ENCODE measurements around the gene CDC16. TPM values are rescaled to one million over a fixed set of nuclear protein-coding genes. Genes with fewer than 3 reads are reported as not detected.

The CDC16 gene
- total RNA-seq, 1 donor from 2014 or later = 73.7 TPM

DNA sequence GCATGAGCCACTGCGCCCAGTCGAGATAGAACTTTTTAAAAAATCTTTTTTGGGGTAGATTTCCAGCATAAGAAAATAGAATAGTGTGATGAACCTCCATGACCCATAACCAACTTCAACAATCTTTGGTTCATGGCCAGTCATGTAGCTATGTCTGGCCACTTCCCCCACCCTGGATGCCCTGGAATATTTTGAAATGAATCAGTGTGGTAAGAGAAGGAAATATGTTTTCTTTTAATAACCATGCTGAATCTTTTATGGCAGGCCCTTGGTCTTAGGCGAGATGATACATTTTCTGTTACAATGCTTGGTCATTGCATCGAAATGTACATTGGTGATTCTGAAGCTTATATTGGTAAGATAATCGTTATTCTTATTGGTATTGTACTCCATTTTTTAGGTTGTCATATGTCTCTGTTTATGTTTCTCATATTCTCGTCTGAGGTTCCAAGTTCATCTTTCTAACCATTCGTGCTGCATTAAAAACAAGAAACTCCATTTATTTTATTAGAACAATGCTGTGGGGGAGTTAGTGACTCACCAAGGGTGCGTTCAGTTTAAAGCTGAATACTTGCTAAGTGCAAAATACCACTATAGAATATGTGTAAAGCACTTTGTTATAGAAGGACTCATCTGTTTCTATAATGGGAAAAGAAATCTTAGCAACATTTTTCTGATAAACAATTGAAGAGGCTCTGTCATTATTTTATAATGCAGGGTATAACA lies 30.4 kb downstream of the CDC16 start:
- DNase-seq (ENCODE audit: extremely low spot score, unreplicated experiment) = no peak
- peak overlapping the region; percentile 87 for H3K27ac Mint-ChIP-seq (ENCODE audit: unreplicated experiment)
- no peaks in the 10 kb centered on the region for H3K9me3 Mint-ChIP-seq (ENCODE audit: unreplicated experiment)
- no peaks in the 10 kb centered on the region for H3K27me3 Mint-ChIP-seq (ENCODE audit: unreplicated experiment)
- TF ChIP-seq, protein P1, sequence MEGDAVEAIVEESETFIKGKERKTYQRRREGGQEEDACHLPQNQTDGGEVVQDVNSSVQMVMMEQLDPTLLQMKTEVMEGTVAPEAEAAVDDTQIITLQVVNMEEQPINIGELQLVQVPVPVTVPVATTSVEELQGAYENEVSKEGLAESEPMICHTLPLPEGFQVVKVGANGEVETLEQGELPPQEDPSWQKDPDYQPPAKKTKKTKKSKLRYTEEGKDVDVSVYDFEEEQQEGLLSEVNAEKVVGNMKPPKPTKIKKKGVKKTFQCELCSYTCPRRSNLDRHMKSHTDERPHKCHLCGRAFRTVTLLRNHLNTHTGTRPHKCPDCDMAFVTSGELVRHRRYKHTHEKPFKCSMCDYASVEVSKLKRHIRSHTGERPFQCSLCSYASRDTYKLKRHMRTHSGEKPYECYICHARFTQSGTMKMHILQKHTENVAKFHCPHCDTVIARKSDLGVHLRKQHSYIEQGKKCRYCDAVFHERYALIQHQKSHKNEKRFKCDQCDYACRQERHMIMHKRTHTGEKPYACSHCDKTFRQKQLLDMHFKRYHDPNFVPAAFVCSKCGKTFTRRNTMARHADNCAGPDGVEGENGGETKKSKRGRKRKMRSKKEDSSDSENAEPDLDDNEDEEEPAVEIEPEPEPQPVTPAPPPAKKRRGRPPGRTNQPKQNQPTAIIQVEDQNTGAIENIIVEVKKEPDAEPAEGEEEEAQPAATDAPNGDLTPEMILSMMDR (IDR thresholded peaks at IDR 0.05) = no peak
- H3K4me3 Mint-ChIP-seq (ENCODE audit: unreplicated experiment) = peak overlapping the region; percentile 22
- H3K36me3 Mint-ChIP-seq (ENCODE audit: unreplicated experiment) = peaks cover 62% of the 10 kb centered on the region
- H3K4me1 Mint-ChIP-seq (ENCODE audit: unreplicated experiment) = peaks cover 28% of the 10 kb centered on the region

DNA sequence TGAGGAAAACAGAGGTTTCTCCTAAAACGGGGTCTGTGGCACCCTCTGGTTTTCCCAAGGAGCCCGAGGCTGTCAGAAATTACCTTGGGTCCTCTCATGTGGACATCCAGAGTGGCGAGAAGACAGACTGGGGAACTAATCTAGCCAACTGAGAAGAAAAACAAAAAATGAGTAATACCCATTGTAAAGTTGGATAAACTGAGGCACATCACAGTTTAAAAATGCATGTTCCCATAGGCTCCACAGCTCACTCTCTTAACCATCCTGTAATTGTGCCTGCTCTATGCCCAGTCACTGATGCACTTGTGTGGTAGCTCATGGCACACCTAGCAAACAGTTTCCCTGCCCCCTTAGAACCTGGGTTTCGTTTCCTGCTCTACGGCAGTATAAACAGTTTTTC lies 31.5 kb downstream of the CDC16 start:
- no peak for DNase-seq (ENCODE audit: extremely low spot score, unreplicated experiment)
- no peaks in the 10 kb centered on the region for H3K27me3 Mint-ChIP-seq (ENCODE audit: unreplicated experiment)
- H3K4me3 Mint-ChIP-seq (ENCODE audit: unreplicated experiment) = no peak overlapping the region
- peak overlapping the region; percentile 23 for H3K27ac Mint-ChIP-seq (ENCODE audit: unreplicated experiment)
- peaks cover 57% of the 10 kb centered on the region for H3K36me3 Mint-ChIP-seq (ENCODE audit: unreplicated experiment)
- no peaks in the 10 kb centered on the region for H3K9me3 Mint-ChIP-seq (ENCODE audit: unreplicated experiment)
- H3K4me1 Mint-ChIP-seq (ENCODE audit: unreplicated experiment) = peaks cover 28% of the 10 kb centered on the region
- TF ChIP-seq, protein P1 (IDR thresholded peaks at IDR 0.05) = no peak

DNA sequence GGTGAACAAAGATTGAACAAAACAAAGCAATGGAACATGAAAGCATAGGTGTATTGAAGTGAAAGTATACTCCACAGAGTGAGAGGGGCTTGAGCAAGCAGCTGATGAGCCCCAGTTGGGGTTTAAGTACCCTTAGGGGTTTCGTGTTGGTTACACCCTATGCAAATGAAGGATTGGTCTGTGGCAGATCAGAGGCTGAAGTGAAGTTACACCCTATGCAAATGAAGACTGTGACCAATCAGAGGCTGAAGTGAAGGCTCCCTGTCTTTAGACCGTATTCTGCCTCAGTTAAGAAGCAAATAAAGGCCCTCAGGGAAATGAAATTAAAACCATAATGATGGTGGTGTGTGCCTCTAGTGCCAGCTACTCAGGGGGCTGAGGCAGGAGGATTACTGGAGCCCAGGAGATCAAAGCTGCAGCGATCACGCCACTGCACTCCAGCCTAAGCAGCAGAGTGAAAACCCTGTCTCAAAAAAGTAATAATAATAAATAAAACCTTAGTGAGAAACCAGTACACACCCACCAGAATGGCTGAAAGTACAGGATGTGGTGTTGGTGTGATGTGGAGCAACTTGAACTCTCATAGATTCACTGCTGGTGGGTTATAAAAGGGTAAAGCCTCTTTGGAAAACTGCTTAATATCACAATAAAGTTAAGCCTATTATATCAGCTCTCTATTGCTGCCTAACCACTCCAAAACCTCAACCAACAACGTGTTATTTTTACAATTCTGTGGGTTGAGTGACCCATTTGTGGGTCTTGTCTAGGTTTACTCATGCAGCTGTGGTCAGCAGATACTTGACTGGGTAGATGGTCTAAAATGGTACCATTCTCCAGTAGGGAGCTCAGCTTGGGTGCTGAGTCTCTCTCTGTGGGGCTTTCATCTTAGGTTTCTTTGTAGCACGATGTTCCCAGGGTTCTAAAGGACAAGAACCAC lies 33.9 kb downstream of the CDC16 start:
- Mint-ChIP-seq H3K27ac (ENCODE audit: unreplicated experiment) (no peak overlapping the region), H3K27me3 (ENCODE audit: unreplicated experiment) (no peaks in the 10 kb centered on the region), H3K4me1 (ENCODE audit: unreplicated experiment) (peaks cover 23% of the 10 kb centered on the region), H3K9me3 (ENCODE audit: unreplicated experiment) (no peaks in the 10 kb centered on the region), H3K36me3 (ENCODE audit: unreplicated experiment) (peaks cover 57% of the 10 kb centered on the region), H3K4me3 (ENCODE audit: unreplicated experiment) (no peak overlapping the region)
- DNase-seq (ENCODE audit: extremely low spot score, unreplicated experiment) = no peak
- TF ChIP-seq, protein P1 (IDR thresholded peaks at IDR 0.05) = no peak

DNA sequence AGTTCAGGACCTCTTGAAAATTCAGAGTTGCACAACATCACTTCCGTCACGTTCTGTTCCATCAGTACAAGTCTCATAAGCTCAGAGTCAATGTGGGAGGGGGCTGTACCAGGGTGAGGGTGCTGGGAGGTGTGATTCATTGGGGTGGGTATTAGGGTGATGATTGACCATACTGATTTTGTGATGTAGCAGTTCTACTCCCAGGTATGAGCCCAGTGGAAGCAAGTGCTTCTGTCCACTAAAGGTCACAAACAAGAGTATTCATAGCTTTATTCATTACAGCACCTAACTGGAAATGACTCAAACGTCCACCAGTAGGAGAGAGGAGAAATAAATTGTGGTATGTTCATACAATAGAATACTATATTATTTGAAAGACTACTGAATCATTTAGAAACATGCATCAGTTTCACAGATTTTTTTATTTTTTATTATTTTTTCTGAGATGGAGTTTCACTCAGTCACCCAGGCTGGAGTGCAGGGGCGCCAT lies 34.6 kb downstream of the CDC16 start:
- Mint-ChIP-seq H3K36me3 (ENCODE audit: unreplicated experiment) (peaks cover 57% of the 10 kb centered on the region), H3K9me3 (ENCODE audit: unreplicated experiment) (no peaks in the 10 kb centered on the region), H3K4me1 (ENCODE audit: unreplicated experiment) (peaks cover 16% of the 10 kb centered on the region), H3K4me3 (ENCODE audit: unreplicated experiment) (no peak overlapping the region), H3K27ac (ENCODE audit: unreplicated experiment) (no peak overlapping the region), H3K27me3 (ENCODE audit: unreplicated experiment) (no peaks in the 10 kb centered on the region)
- TF ChIP-seq, protein P1 (IDR thresholded peaks at IDR 0.05) = no peak
- no peak for DNase-seq (ENCODE audit: extremely low spot score, unreplicated experiment)

DNA sequence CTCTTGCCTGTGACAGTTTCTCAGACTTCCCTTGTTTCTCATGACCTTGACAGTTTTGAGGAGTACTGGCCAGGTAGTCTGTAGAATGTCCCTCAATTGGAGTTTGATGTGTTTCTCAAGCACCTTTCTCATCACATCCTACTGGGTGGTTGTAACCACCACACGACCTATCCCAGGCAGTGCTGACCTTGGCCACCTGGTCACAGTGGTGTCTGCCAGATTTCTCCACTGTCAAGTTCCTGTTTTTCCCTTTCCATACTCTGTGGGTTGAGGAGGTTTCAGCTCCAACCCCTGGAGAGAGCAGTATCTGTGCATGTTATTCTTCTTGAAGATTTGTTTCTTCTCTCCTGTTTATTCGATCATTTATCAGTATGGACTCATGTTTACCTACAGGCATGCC lies 38.3 kb downstream of the CDC16 start:
- no peaks in the 10 kb centered on the region for H3K27me3 Mint-ChIP-seq (ENCODE audit: unreplicated experiment)
- no peaks in the 10 kb centered on the region for H3K4me1 Mint-ChIP-seq (ENCODE audit: unreplicated experiment)
- no peak overlapping the region for H3K4me3 Mint-ChIP-seq (ENCODE audit: unreplicated experiment)
- no peaks in the 10 kb centered on the region for H3K9me3 Mint-ChIP-seq (ENCODE audit: unreplicated experiment)
- DNase-seq (ENCODE audit: extremely low spot score, unreplicated experiment) = no peak
- peaks cover 54% of the 10 kb centered on the region for H3K36me3 Mint-ChIP-seq (ENCODE audit: unreplicated experiment)
- TF ChIP-seq, protein P1 (IDR thresholded peaks at IDR 0.05) = no peak
- no peak overlapping the region for H3K27ac Mint-ChIP-seq (ENCODE audit: unreplicated experiment)

Measured in osteocyte (in vitro differentiated cells).